ENCODE measurements around the gene RALGAPA1. TPM values are rescaled to one million over a fixed set of nuclear protein-coding genes. Genes with fewer than 3 reads are reported as not detected.

The RALGAPA1 gene
- total and polyA plus RNA-seq, 9 of the 15 experiments (the other 6 are each of a cell fraction or from before 2014, with no cell fraction given) = 2.5 to 16.3 (median 6.2) TPM

DNA sequence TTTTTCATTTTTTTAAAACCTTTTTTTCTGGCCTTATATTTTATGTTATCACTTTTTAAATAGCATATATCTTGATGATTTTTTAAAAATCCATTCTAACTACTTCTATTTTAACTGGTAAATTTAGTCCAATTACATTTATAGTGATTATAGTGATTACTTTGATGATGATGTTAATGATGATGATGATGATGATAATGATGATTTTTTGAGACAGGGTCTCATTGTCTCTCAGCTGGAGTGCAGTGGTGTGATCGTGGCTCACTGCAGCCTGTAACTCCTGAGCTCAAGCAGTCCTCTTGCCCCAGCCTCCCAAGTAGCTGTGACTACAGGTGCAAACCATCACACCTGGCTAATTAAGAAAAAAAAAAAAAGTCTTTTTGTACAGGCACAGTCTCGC lies 44.1 kb upstream of the RALGAPA1 start:
- no peak overlapping the region for H2AFZ ChIP-seq (ENCODE audit: low read depth, low read length)
- H3K9ac ChIP-seq (ENCODE audit: insufficient read depth in 1 of 2, low read depth in 2 of 2, low read length in 2 of 2) = no peak overlapping the region
- WGBS (ENCODE audit: insufficient coverage, low coverage, missing lambda C conversion rate) = 90% methylated on average over 2 of the region's 2 CpGs
- DNase-seq (ENCODE audit: extremely low read depth in 1 of 4, low spot score in 3 of 4) = no peak
- ATAC-seq = no peak
- no peak for FAIRE-seq
- no peaks in the 10 kb centered on the region; a peak in 1 of 5 replicates for H3K4me1 ChIP-seq (replicated peaks in 1 of 2; ENCODE audit: control insufficient read depth in 2 of 2, insufficient read depth in 2 of 2, low read length in 2 of 2)
- BruUV-seq (replicated peaks) = no TSS peak
- no peak overlapping the region for H3K4me2 ChIP-seq (ENCODE audit: insufficient read depth, low read length)
- H3K36me3 ChIP-seq (ENCODE audit: control insufficient read depth, insufficient read depth, low read length) = no peaks in the 10 kb centered on the region
- intact Hi-C loops (cut with micrococcal nuclease) (no loop called here), in situ Hi-C loops (cut with MboI) (no loop called here)
- no peaks in the 10 kb centered on the region for H4K20me1 ChIP-seq (replicated peaks; ENCODE audit: control insufficient read depth, insufficient read depth, low read length)
- H3K9me1 ChIP-seq (ENCODE audit: control insufficient read depth, insufficient read depth, low read length) = no peaks in the 10 kb centered on the region
- TF ChIP-seq ZNF717 (CRISPR knock-in tag; IDR thresholded peaks at IDR 0.05) (no peak), OTX1 (CRISPR knock-in tag; IDR thresholded peaks at IDR 0.05) (no peak), KAT7 (CRISPR knock-in tag; IDR thresholded peaks at IDR 0.05; ENCODE audit: borderline replicate concordance) (no peak)
- TF ChIP-seq, protein P1, sequence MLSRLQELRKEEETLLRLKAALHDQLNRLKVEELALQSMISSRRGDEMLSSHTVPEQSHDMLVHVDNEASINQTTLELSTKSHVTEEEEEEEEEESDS (CRISPR knock-in tag; IDR thresholded peaks at IDR 0.05) = no peak
- H3K4me3 ChIP-seq = no peak overlapping the region
- POLR2A ChIA-PET = no interaction called here
- no peaks in the 10 kb centered on the region for H3K27me3 ChIP-seq (ENCODE audit: control insufficient read depth in 2 of 2, insufficient read depth in 2 of 2, low read length in 2 of 2)
- H3K79me2 ChIP-seq (ENCODE audit: control insufficient read depth, insufficient read depth, low read length) = no peaks in the 10 kb centered on the region
- no peaks in the 10 kb centered on the region for H3K9me3 ChIP-seq (replicated peaks; ENCODE audit: control insufficient read depth, insufficient read depth, low read depth, low read length)
- no peak overlapping the region for H3K27ac ChIP-seq (ENCODE audit: extremely low read depth, low read depth, low read length)
- CTCF ChIA-PET (ENCODE audit: low intra/inter-chr PET ratio) = no interaction called here

DNA sequence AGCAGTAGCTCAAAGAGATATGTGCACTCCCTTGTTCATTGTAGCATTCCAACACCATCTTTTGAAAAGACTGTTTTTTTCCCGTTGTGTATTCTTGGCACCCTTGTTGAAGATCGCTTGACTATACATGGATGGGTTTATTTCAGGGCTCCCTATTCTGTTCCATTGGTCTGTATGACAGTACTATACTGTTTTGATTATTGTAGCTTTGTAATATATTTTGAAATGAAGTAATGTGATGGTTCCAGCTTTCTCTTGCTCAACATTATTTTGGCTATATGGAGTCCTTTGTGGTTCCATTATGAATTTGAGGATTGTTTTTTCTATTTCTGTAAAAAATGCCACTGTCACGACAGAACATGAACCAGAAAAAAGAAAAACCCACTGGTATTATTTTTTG lies 42.7 kb upstream of the RALGAPA1 start:
- BruUV-seq (replicated peaks) = no TSS peak
- no peaks in the 10 kb centered on the region for H3K36me3 ChIP-seq (ENCODE audit: control insufficient read depth, insufficient read depth, low read length)
- H3K4me3 ChIP-seq = no peak overlapping the region
- in situ Hi-C loops (cut with MboI) = no loop called here
- no peaks in the 10 kb centered on the region for H4K20me1 ChIP-seq (replicated peaks; ENCODE audit: control insufficient read depth, insufficient read depth, low read length)
- no peak overlapping the region for H2AFZ ChIP-seq (ENCODE audit: low read depth, low read length)
- no peaks in the 10 kb centered on the region for H3K9me3 ChIP-seq (replicated peaks; ENCODE audit: control insufficient read depth, insufficient read depth, low read depth, low read length)
- WGBS (ENCODE audit: insufficient coverage, low coverage, missing lambda C conversion rate) = 57% methylated on average over 3 of the region's 3 CpGs
- no peak overlapping the region for H3K9ac ChIP-seq (ENCODE audit: insufficient read depth in 1 of 2, low read depth in 2 of 2, low read length in 2 of 2)
- ChIA-PET POLR2A (interaction anchor here (0.9 kb wide), 1 partner anchor 9 kb away, joined by 3 read pairs; no protein-coding TSS in a partner anchor), CTCF (ENCODE audit: low intra/inter-chr PET ratio) (no interaction called here)
- peaks cover 0 to 2% of the 10 kb centered on the region in 2 experiments; a peak in 2 of 5 replicates for H3K4me1 ChIP-seq (replicated peaks in 1 of 2; ENCODE audit: control insufficient read depth in 2 of 2, insufficient read depth in 2 of 2, low read length in 2 of 2)
- H3K9me1 ChIP-seq (ENCODE audit: control insufficient read depth, insufficient read depth, low read length) = no peaks in the 10 kb centered on the region
- TF ChIP-seq CXXC5 (CRISPR knock-in tag; IDR thresholded peaks at IDR 0.05) = no peak
- TF ChIP-seq, protein P2, sequence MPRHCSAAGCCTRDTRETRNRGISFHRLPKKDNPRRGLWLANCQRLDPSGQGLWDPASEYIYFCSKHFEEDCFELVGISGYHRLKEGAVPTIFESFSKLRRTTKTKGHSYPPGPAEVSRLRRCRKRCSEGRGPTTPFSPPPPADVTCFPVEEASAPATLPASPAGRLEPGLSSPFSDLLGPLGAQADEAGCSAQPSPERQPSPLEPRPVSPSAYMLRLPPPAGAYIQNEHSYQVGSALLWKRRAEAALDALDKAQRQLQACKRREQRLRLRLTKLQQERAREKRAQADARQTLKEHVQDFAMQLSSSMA (CRISPR knock-in tag; IDR thresholded peaks at IDR 0.05) = no peak
- peak; percentile 56 for TF ChIP-seq RBM25 (IDR thresholded peaks at IDR 0.05; ENCODE audit: low read depth, low read length, severe bottlenecking)
- no peak for TF ChIP-seq ETV1 (tag; conservative IDR thresholded peaks at IDR 0.05; ENCODE audit: low read depth)
- H3K27ac ChIP-seq (ENCODE audit: extremely low read depth, low read depth, low read length) = no peak overlapping the region
- H3K4me2 ChIP-seq (ENCODE audit: insufficient read depth, low read length) = no peak overlapping the region
- intact Hi-C loops (cut with micrococcal nuclease) = no loop called here
- no peak for DNase-seq (ENCODE audit: extremely low read depth in 1 of 4, low spot score in 3 of 4)
- FAIRE-seq = no peak
- H3K79me2 ChIP-seq (ENCODE audit: control insufficient read depth, insufficient read depth, low read length) = no peaks in the 10 kb centered on the region
- no peaks in the 10 kb centered on the region for H3K27me3 ChIP-seq (ENCODE audit: control insufficient read depth in 2 of 2, insufficient read depth in 2 of 2, low read length in 2 of 2)
- ATAC-seq = no peak

Measured in K562 (cell line).